Cardiac muscle cell (in vitro differentiated cells and primary cell): ENCODE results near the gene ZSCAN2. TPM values are rescaled to one million over a fixed set of nuclear protein-coding genes. Genes with fewer than 3 reads are reported as not detected.
A peak's percentile ranks its signal among the peaks of the same experiment; 100 is the strongest.

Experiments
- DNase-seq, 2 donors: peaks; one replicate each; pipeline versions ENCODE4 v3.0.0 to v3.0.0-alpha.2; 2010 to 2017; ENCODE audit warnings: low read depth in 1 of 2, low spot score in 1 of 2
- H3K27ac ChIP-seq: fragments of 200-600 bp; sonication (generic); 2 replicates; pipeline ENCODE4 v1.5.1; 2016
- H3K27me3 ChIP-seq: fragments of 200-600 bp; sonication (generic); 2 replicates; pipeline ENCODE4 v1.6.0; 2016; ENCODE audit warnings: control low read depth
- H3K36me3 ChIP-seq: fragments of 200-600 bp; sonication (generic); 2 replicates; pipeline ENCODE4 v1.5.1; 2016; ENCODE audit warnings: control low read depth
- H3K4me1 ChIP-seq: fragments of 200-600 bp; sonication (generic); 2 replicates; pipeline ENCODE4 v1.8.1; 2017; ENCODE audit warnings: low read depth, mild to moderate bottlenecking, mixed run types
- H3K4me3 ChIP-seq: fragments of 200-600 bp; sonication (generic); 2 replicates; pipeline ENCODE4 v1.5.1; 2016; ENCODE audit warnings: mild to moderate bottlenecking
- H3K9me3 ChIP-seq: fragments of 200-600 bp; sonication (generic); 2 replicates; pipeline ENCODE4 v1.5.1; 2017; ENCODE audit warnings: low read depth, mild to moderate bottlenecking, control low read depth
- CTCF ChIP-seq: IDR thresholded peaks from 2 replicates; pipeline ENCODE4 v1.5.1; 2012; ENCODE audit warnings: low read depth, mild to moderate bottlenecking, low read length
- polyA plus RNA-seq: library from polyadenylated mRNA; unstranded; fragments of >200 nt; fragmentation: Nextera tagmentation; extraction: Ambion mirVana; gene quantifications from 2 replicates; pipeline ENCODE4 v1.2.1, GENCODE V29; 2016
- total RNA-seq: library from RNA; depleted of rRNA; stranded (reverse); fragments of >200 nt; gene quantifications from 2 replicates; pipeline ENCODE4 v1.2.3, GENCODE V29; 2016

Gene ZSCAN2
- total and polyA plus RNA-seq, 2 experiments from 2014 or later: 24.8 to 38.3 TPM

DNA sequence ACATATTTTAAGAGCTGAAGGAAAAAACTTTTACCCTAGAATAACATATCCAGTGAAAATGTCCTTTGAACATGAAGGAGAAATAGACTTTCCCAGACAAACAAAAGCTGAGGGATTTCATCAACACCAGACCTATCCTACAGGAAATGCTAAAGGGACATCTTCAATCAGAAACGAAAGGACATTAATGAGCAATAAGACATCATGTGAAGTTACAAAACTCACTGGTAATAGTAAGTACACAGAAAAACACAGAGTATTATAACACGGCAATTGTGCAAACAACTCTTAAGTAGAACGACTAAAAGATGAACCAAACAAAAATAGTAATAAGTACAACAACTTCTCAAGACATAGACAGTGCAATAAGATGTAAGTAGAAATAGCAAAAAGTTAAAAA, 3.5 kb upstream of the ZSCAN2 start:
- Histone ChIP-seq H3K27me3 (no peaks in the 10 kb centered on the region), H3K9me3 (no peaks in the 10 kb centered on the region), H3K4me3 (no peak overlapping the region), H3K27ac (no peak overlapping the region), H3K4me1 (no peaks in the 10 kb centered on the region), H3K36me3 (no peaks in the 10 kb centered on the region)
- DNase-seq: no peak
- TF ChIP-seq CTCF: no peak

GRCh38 chr15:84598250-84598649, 2.6 kb upstream of the ZSCAN2 start:
- Histone ChIP-seq H3K36me3 (no peaks in the 10 kb centered on the region), H3K4me3 (no peak overlapping the region), H3K9me3 (no peaks in the 10 kb centered on the region), H3K27ac (no peak overlapping the region), H3K4me1 (no peaks in the 10 kb centered on the region), H3K27me3 (no peaks in the 10 kb centered on the region)
- DNase-seq: no peak
- no peak for TF ChIP-seq CTCF

DNA sequence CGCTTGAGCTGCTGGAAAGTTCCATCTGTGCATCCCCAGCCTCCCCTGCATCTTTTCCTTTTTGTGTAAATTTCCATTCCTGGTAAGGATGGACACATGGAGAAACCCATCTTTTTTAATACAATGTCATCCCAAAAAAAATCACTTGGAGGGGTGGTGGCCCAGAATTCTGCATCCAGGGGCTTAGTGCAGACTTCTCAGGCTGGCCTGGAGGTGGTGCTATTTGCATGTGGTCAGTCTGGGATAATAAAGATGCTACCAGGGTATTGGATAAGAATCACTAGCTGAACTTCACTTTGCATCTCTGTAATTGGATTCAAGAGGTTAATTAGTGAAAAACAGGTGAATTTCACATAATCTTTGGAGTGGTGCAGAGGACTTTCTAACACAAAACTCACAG, 1.8 kb upstream of the ZSCAN2 start:
- H3K27ac ChIP-seq: no peak overlapping the region
- DNase-seq: peak; percentile 59 to 72
- peaks cover 4% of the 10 kb centered on the region for H3K36me3 ChIP-seq
- no peak overlapping the region for H3K4me3 ChIP-seq
- H3K27me3 ChIP-seq: no peaks in the 10 kb centered on the region
- H3K4me1 ChIP-seq: no peaks in the 10 kb centered on the region
- no peaks in the 10 kb centered on the region for H3K9me3 ChIP-seq
- TF ChIP-seq CTCF: peak; percentile 82

GRCh38 chr15:84599906-84600305, 903 bp upstream of the ZSCAN2 start:
- TF ChIP-seq CTCF: no peak
- no peak overlapping the region for H3K27ac ChIP-seq
- H3K27me3 ChIP-seq: no peaks in the 10 kb centered on the region
- H3K9me3 ChIP-seq: no peaks in the 10 kb centered on the region
- peaks cover 6% of the 10 kb centered on the region for H3K36me3 ChIP-seq
- no peak for DNase-seq
- H3K4me3 ChIP-seq: no peak overlapping the region
- no peaks in the 10 kb centered on the region for H3K4me1 ChIP-seq

- TF ChIP-seq CTCF: no peak
- no peaks in the 10 kb centered on the region for H3K27me3 ChIP-seq
- H3K4me1 ChIP-seq: no peaks in the 10 kb centered on the region
- DNase-seq: peak; percentile 62 to 90
- no peak overlapping the region for H3K27ac ChIP-seq
- H3K9me3 ChIP-seq: no peaks in the 10 kb centered on the region
- H3K36me3 ChIP-seq: peaks cover 6% of the 10 kb centered on the region
- H3K4me3 ChIP-seq: peak overlapping the region; percentile 81
These were observed 500 bp upstream of the ZSCAN2 start for GRCh38 chr15:84600331-84600686.

DNA sequence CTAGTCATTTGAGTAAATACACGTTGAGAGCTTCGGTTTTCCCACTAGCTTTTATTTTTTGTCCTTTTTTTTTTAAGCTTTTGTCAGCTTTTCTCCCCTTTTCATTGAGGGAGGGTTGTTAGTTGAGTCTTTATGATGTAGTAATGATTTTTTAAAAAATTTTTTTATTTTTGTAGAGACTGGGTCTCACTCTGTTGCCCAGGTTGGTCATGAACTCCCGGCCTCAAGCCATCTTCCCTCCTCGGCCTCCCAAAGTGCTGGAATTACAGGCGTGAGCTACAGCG, 688 bp downstream of the ZSCAN2 start:
- Histone ChIP-seq H3K36me3 (peaks cover 9% of the 10 kb centered on the region), H3K4me3 (peak overlapping the region; percentile 81), H3K27me3 (no peaks in the 10 kb centered on the region), H3K27ac (no peak overlapping the region), H3K4me1 (no peaks in the 10 kb centered on the region), H3K9me3 (no peaks in the 10 kb centered on the region)
- TF ChIP-seq CTCF: no peak
- no peak for DNase-seq
